Fibroblast of the aortic adventitia (primary cell): ENCODE results near the gene C11orf97. TPM values are rescaled to one million over a fixed set of nuclear protein-coding genes. Genes with fewer than 3 reads are reported as not detected.

Experiments
- DNase-seq: peaks from one replicate; pipeline ENCODE4 v3.0.0-alpha.2; 2010; ENCODE audit warnings: low read depth
- H3K4me3 ChIP-seq: 2 replicates; pipeline ENCODE4 v1.5.1; 2011; ENCODE audit warnings: low read depth, mild to moderate bottlenecking, control low read depth, low read length, moderate library complexity
- total RNA-seq: library from RNA; depleted of rRNA; stranded (reverse); fragments of >200 nt; gene quantifications from 2 replicates; pipeline ENCODE4 v1.2.3, GENCODE V29; 2012; ENCODE audit warnings: low replicate concordance
- TF ChIP-seq, protein P1 (sequence below): IDR thresholded peaks from 2 replicates; pipeline ENCODE4 v1.5.1; 2011; ENCODE audit warnings: mild to moderate bottlenecking, low read length, control low read depth, inconsistent platforms; ENCODE audit not compliant: insufficient read depth

Gene C11orf97
- total RNA-seq, 1 donor: not detected

DNA sequence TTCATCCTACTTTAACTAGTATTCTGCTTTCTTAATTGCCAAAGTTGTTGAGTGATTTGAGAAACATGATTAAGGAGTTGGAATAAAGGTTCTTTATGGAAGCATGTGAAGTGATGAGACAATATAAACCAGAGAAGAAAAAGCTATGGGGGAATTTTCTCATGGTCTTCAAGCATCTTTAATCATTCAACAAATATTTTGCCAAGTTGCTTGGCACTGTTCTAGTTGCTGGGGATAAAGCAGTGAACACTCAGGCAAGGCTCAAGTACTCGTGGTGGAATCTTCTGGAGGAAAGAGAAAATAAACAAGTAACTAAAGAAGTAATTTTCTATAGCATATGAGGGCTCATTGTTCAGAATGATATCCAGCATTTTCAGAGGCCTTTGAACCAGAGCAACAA is 45.7 kb downstream of the C11orf97 start:
- peak; percentile 52 for DNase-seq
- TF ChIP-seq, protein P1, sequence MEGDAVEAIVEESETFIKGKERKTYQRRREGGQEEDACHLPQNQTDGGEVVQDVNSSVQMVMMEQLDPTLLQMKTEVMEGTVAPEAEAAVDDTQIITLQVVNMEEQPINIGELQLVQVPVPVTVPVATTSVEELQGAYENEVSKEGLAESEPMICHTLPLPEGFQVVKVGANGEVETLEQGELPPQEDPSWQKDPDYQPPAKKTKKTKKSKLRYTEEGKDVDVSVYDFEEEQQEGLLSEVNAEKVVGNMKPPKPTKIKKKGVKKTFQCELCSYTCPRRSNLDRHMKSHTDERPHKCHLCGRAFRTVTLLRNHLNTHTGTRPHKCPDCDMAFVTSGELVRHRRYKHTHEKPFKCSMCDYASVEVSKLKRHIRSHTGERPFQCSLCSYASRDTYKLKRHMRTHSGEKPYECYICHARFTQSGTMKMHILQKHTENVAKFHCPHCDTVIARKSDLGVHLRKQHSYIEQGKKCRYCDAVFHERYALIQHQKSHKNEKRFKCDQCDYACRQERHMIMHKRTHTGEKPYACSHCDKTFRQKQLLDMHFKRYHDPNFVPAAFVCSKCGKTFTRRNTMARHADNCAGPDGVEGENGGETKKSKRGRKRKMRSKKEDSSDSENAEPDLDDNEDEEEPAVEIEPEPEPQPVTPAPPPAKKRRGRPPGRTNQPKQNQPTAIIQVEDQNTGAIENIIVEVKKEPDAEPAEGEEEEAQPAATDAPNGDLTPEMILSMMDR: no peak
- no peak overlapping the region for H3K4me3 ChIP-seq

DNA sequence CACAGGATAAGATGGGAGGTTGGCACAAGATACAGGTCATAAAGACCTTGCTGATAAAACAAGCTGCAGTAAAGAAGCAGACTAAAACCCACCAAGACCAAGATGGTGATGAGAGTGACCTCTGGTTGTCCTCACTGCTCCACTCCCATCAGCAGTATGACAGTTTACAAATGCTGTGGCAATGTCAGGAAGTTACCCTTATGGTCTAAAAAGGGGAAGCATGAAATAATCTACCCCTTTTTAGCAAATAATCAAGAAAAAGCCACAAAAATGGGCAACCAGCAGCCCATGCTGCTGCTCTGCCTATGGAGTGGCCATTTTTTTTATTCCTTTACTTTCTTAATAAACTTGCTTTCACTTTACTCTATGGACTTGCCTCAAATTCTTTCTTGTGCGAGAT is 46.2 kb downstream of the C11orf97 start:
- TF ChIP-seq, protein P1: no peak
- no peak for DNase-seq
- no peak overlapping the region for H3K4me3 ChIP-seq

DNA sequence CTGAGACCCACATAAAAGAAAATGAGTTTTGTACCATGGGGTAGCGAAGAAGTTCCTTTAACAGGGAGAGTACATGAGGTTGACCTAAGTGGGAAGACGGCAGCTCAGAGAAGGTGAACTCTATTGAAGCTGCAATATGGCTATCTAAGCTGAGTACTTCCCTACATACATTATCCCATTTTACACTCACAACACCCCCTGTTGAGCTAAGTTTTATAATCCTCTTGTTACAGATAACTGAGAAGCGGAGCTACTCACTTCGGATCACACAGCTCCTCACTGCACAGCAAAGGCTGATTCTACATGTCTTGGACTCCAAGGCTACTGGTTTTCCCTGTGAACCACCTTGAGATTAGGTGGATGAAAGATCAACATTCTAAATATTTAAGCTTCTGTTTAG is 46.7 kb downstream of the C11orf97 start:
- no peak for DNase-seq
- TF ChIP-seq, protein P1: no peak
- H3K4me3 ChIP-seq: no peak overlapping the region

DNA sequence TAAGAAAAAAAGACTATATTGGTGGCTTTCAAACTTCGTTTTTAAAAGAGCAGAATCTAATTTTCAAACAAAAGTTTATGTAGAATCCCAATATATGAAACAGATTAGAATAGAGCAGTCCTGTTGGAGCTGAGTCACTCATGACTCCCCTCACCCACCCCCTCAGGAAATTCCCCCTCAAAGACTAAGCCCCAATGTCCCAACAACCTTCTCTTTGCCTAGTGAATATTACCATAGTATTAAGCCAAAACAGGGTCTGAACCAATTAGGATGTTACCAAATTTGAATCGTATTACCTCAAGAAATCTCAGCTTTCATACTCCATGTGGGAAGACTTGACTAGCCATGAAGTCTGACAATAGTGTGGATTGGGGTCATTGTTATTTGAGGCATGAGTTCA is 47.1 kb downstream of the C11orf97 start:
- TF ChIP-seq, protein P1: no peak
- H3K4me3 ChIP-seq: no peak overlapping the region
- no peak for DNase-seq

DNA sequence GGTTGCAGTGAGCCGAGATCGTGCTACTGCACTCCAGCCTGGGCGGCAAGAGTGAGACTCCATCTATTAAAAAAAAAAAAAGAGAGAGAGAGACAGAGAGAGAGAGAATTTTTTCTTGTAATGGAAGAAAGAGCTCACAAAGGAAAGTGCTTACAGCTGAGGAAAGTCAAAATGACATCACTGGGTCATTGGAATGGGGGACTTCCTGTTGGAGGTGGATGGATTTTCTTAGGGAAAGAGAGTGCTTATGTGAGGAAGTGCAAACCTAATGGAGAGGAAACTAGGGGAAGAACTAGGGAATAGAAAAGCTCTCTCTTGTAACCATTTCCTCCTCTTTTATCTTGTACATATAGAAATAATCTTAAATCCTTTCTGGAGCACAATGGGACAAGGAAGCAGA is 48.6 kb downstream of the C11orf97 start:
- no peak for DNase-seq
- no peak overlapping the region for H3K4me3 ChIP-seq
- TF ChIP-seq, protein P1: no peak

DNA sequence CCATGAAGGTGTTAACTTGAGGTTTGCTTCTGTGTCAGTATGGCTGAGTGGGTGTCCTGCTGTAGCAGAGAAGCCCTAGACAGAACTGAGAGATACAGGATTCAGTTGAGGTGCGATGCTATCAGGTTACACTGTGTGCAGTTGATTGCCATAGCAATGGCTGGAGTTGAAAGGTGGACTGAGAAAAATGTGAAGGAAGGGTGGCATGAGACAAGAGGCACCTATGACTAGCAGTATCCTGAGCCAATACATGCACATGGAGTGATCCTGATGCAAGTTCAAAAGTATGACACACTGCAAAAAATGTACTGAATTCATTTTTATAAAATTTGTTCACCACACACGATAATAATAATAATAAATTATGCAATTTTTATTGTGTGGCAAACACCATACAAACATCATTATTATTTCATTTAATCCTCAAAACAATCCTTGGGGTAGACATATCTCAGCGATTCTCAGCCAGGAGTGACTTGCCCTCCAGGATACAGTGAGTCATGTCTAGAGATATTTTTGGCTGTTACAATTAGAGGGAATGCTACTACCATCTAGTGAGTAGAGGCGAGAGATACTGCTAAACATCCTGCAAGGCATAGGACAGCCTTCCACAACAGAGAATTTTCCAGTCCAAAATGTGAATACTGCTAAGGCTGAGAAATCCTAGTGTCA is 51.1 kb downstream of the C11orf97 start:
- peak; percentile 81 for DNase-seq
- H3K4me3 ChIP-seq: no peak overlapping the region
- TF ChIP-seq, protein P1: peak; percentile 52
